PC-3 (cell line): ENCODE measurements around the gene GASK1B.

Experiments
- EZH2 ChIP-seq: fragments of 300-600 bp; sonication (generic); IDR thresholded peaks from one replicate; pipeline ENCODE4 v1.6.1; 2017; ENCODE audit warnings: antibody characterized with exemption, mild to moderate bottlenecking, low read length; ENCODE audit not compliant: unreplicated experiment
- EZH2phosphoT487 ChIP-seq: fragments of 300-600 bp; sonication (generic); IDR thresholded peaks from 2 replicates; pipeline ENCODE4 v1.6.1; 2018; ENCODE audit warnings: mild to moderate bottlenecking, antibody characterized with exemption, low read length, borderline replicate concordance
- TF ChIP-seq, protein P1 (sequence below): fragments of 300-600 bp; sonication (generic); conservative IDR thresholded peaks from 2 replicates; pipeline ENCODE4 v1.5.1; 2017; ENCODE audit warnings: antibody characterized with exemption, low read depth, mild to moderate bottlenecking, low read length

DNA sequence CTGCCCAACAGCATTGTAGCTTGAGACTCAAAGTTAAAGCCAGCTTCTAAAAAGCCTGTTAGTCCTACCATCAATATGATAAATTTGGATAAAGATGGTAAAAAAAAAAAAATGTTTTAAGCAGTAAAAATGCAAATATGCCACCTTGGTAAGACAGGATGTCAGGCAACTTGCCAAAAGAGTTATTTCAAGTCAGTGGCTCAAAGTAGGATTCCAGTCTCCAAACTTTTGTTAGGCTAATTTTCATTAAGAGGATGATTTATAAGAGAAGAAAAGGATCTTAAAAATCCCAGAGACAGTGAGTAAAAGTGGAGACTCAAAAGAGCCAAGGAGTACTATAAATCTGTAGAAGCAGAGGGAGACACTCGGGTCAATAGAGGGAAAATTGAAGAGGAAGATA lies 47.5 kb downstream of the GASK1B start:
- TF ChIP-seq, protein P1, sequence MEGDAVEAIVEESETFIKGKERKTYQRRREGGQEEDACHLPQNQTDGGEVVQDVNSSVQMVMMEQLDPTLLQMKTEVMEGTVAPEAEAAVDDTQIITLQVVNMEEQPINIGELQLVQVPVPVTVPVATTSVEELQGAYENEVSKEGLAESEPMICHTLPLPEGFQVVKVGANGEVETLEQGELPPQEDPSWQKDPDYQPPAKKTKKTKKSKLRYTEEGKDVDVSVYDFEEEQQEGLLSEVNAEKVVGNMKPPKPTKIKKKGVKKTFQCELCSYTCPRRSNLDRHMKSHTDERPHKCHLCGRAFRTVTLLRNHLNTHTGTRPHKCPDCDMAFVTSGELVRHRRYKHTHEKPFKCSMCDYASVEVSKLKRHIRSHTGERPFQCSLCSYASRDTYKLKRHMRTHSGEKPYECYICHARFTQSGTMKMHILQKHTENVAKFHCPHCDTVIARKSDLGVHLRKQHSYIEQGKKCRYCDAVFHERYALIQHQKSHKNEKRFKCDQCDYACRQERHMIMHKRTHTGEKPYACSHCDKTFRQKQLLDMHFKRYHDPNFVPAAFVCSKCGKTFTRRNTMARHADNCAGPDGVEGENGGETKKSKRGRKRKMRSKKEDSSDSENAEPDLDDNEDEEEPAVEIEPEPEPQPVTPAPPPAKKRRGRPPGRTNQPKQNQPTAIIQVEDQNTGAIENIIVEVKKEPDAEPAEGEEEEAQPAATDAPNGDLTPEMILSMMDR: no peak
- TF ChIP-seq EZH2: no peak
- no peak for TF ChIP-seq EZH2phosphoT487
